ENCODE results near the gene ATP2C1.

Gene ATP2C1

GRCh38 chr3:130901463-130902204 lies 7.8 kb downstream of the ATP2C1 start:
- H2AK5ac ChIP-seq (ENCODE audit: low read depth, low read length), result no peak overlapping the region
- H3K4me1 ChIP-seq (ENCODE audit: control insufficient read depth in 2 of 2, insufficient read depth in 1 of 2, low read depth in 1 of 2, low read length in 2 of 2), result peaks cover 2 to 6% of the 10 kb centered on the region in 2 donors
- no peak overlapping the region for H3K9ac ChIP-seq (ENCODE audit: low read depth, low read length, poor library complexity)
- H3K9me3 ChIP-seq (replicated peaks in 1 of 2; ENCODE audit: control insufficient read depth in 2 of 2, insufficient read depth in 1 of 2, low read depth in 1 of 2, low read length in 2 of 2), result no peaks in the 10 kb centered on the region
- no peak overlapping the region for H2BK15ac ChIP-seq (ENCODE audit: low read length)
- H3K79me1 ChIP-seq (ENCODE audit: low read depth, low read length), result peaks cover 7% of the 10 kb centered on the region
- H3K36me3 ChIP-seq (replicated peaks in 1 of 2; ENCODE audit: control insufficient read depth in 2 of 2, insufficient read depth in 2 of 2, low read length in 2 of 2), result no peaks in the 10 kb centered on the region
- no peak overlapping the region for H3K14ac ChIP-seq (ENCODE audit: low read length)
- H3K27me3 ChIP-seq (ENCODE audit: control insufficient read depth in 3 of 3, insufficient read depth in 3 of 3, low read depth in 1 of 3, low read length in 3 of 3), result no peaks in the 10 kb centered on the region
- H3K4ac ChIP-seq (ENCODE audit: low read length), result no peak overlapping the region
- H4K8ac ChIP-seq (ENCODE audit: low read depth, low read length), result no peak overlapping the region
- H2BK12ac ChIP-seq (ENCODE audit: low read length), result no peak overlapping the region
- H2BK120ac ChIP-seq (ENCODE audit: low read depth, low read length), result no peak overlapping the region
- no peak overlapping the region for H3K4me2 ChIP-seq (ENCODE audit: insufficient read depth, low read length, poor library complexity, severe bottlenecking)
- no peak overlapping the region for H2BK5ac ChIP-seq (ENCODE audit: low read length)
- H2AFZ ChIP-seq (ENCODE audit: low read length), result no peak overlapping the region
- no peak overlapping the region for H3K27ac ChIP-seq (replicated peaks; ENCODE audit: low read length)
- no peak for DNase-seq (ENCODE audit: low spot score)
- H3K23ac ChIP-seq (ENCODE audit: low read depth, low read length, poor library complexity), result no peak overlapping the region
- H4K91ac ChIP-seq (ENCODE audit: low read depth, low read length, poor library complexity), result no peak overlapping the region
- no peak overlapping the region for H3K4me3 ChIP-seq (ENCODE audit: low read length in 2 of 2)
- no CpG with 5 or more reads among the region's 6 CpGs for WGBS, 2 donors (ENCODE audit: extremely low coverage in 2 of 2, insufficient read length in 2 of 2, insufficient replicate concordance in 1 of 2)
- no peak overlapping the region for H3K18ac ChIP-seq (ENCODE audit: low read length)

GRCh38 chr3:130903412-130903908 lies 9.6 kb downstream of the ATP2C1 start:
- H3K79me1 ChIP-seq (ENCODE audit: low read depth, low read length), result peaks cover 7% of the 10 kb centered on the region
- no CpG with 5 or more reads among the region's 1 CpG for WGBS, 2 donors (ENCODE audit: extremely low coverage in 2 of 2, insufficient read length in 2 of 2, insufficient replicate concordance in 1 of 2)
- H2BK5ac ChIP-seq (ENCODE audit: low read length), result no peak overlapping the region
- H2BK12ac ChIP-seq (ENCODE audit: low read length), result no peak overlapping the region
- no peak overlapping the region for H3K23ac ChIP-seq (ENCODE audit: low read depth, low read length, poor library complexity)
- H3K27ac ChIP-seq (replicated peaks; ENCODE audit: low read length), result no peak overlapping the region
- H4K8ac ChIP-seq (ENCODE audit: low read depth, low read length), result no peak overlapping the region
- H2BK120ac ChIP-seq (ENCODE audit: low read depth, low read length), result no peak overlapping the region
- no peak overlapping the region for H3K18ac ChIP-seq (ENCODE audit: low read length)
- H3K4me2 ChIP-seq (ENCODE audit: insufficient read depth, low read length, poor library complexity, severe bottlenecking), result no peak overlapping the region
- H2AK5ac ChIP-seq (ENCODE audit: low read depth, low read length), result no peak overlapping the region
- no peaks in the 10 kb centered on the region for H3K9me3 ChIP-seq (replicated peaks in 1 of 2; ENCODE audit: control insufficient read depth in 2 of 2, insufficient read depth in 1 of 2, low read depth in 1 of 2, low read length in 2 of 2)
- no peak overlapping the region for H3K4ac ChIP-seq (ENCODE audit: low read length)
- no peaks in the 10 kb centered on the region for H3K36me3 ChIP-seq (replicated peaks in 1 of 2; ENCODE audit: control insufficient read depth in 2 of 2, insufficient read depth in 2 of 2, low read length in 2 of 2)
- H3K4me1 ChIP-seq (ENCODE audit: control insufficient read depth in 2 of 2, insufficient read depth in 1 of 2, low read depth in 1 of 2, low read length in 2 of 2), result peaks cover 0 to 5% of the 10 kb centered on the region in 2 donors
- no peak for DNase-seq (ENCODE audit: low spot score)
- no peak overlapping the region for H2AFZ ChIP-seq (ENCODE audit: low read length)
- H3K14ac ChIP-seq (ENCODE audit: low read length), result no peak overlapping the region
- H3K27me3 ChIP-seq (ENCODE audit: control insufficient read depth in 3 of 3, insufficient read depth in 3 of 3, low read depth in 1 of 3, low read length in 3 of 3), result no peaks in the 10 kb centered on the region
- no peak overlapping the region for H3K9ac ChIP-seq (ENCODE audit: low read depth, low read length, poor library complexity)
- H4K91ac ChIP-seq (ENCODE audit: low read depth, low read length, poor library complexity), result no peak overlapping the region
- no peak overlapping the region for H2BK15ac ChIP-seq (ENCODE audit: low read length)
- H3K4me3 ChIP-seq (ENCODE audit: low read length in 2 of 2), result no peak overlapping the region

DNA sequence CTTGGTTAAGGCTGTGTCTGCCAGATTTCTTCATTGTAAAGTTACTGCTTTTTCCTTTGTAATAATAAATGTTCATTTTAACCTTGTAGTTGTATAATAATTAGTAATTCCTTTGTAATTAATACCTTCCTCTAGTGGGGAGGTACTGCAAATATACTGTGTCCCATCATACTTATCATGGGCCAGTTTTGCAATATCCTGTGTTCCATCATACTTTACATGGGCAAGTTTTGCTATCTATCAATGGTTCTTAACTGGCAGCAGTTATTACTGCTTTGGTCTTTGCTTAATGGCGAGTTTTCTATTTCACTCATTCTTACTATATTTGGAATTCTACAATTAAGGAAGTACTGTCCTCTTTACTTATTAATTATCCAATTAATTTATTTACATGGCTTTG lies 10.6 kb downstream of the ATP2C1 start:
- Histone ChIP-seq H2BK5ac (ENCODE audit: low read length) (no peak overlapping the region), H3K4me3 (ENCODE audit: low read length in 2 of 2) (no peak overlapping the region), H2BK15ac (ENCODE audit: low read length) (no peak overlapping the region), H2BK12ac (ENCODE audit: low read length) (no peak overlapping the region), H3K18ac (ENCODE audit: low read length) (no peak overlapping the region), H3K36me3 (replicated peaks in 1 of 2; ENCODE audit: control insufficient read depth in 2 of 2, insufficient read depth in 2 of 2, low read length in 2 of 2) (no peaks in the 10 kb centered on the region), H3K4me1 (ENCODE audit: control insufficient read depth in 2 of 2, insufficient read depth in 1 of 2, low read depth in 1 of 2, low read length in 2 of 2) (no peaks in the 10 kb centered on the region), H3K23ac (ENCODE audit: low read depth, low read length, poor library complexity) (no peak overlapping the region), H2AFZ (ENCODE audit: low read length) (no peak overlapping the region), H4K8ac (ENCODE audit: low read depth, low read length) (no peak overlapping the region), H3K27me3 (ENCODE audit: control insufficient read depth in 3 of 3, insufficient read depth in 3 of 3, low read depth in 1 of 3, low read length in 3 of 3) (no peaks in the 10 kb centered on the region), H2BK120ac (ENCODE audit: low read depth, low read length) (no peak overlapping the region), H3K9ac (ENCODE audit: low read depth, low read length, poor library complexity) (no peak overlapping the region), H3K79me1 (ENCODE audit: low read depth, low read length) (peaks cover 7% of the 10 kb centered on the region), H3K4ac (ENCODE audit: low read length) (no peak overlapping the region), H4K91ac (ENCODE audit: low read depth, low read length, poor library complexity) (no peak overlapping the region), H2AK5ac (ENCODE audit: low read depth, low read length) (no peak overlapping the region), H3K4me2 (ENCODE audit: insufficient read depth, low read length, poor library complexity, severe bottlenecking) (no peak overlapping the region), H3K9me3 (replicated peaks in 1 of 2; ENCODE audit: control insufficient read depth in 2 of 2, insufficient read depth in 1 of 2, low read depth in 1 of 2, low read length in 2 of 2) (no peaks in the 10 kb centered on the region), H3K27ac (replicated peaks; ENCODE audit: low read length) (no peak overlapping the region), H3K14ac (ENCODE audit: low read length) (no peak overlapping the region)
- WGBS, 2 donors (ENCODE audit: extremely low coverage in 2 of 2, insufficient read length in 2 of 2, insufficient replicate concordance in 1 of 2), result no CpG with 5 or more reads among the region's 1 CpG
- DNase-seq (ENCODE audit: low spot score), result no peak

GRCh38 chr3:130905551-130905950 lies 11.7 kb downstream of the ATP2C1 start:
- WGBS, 2 donors (ENCODE audit: extremely low coverage in 2 of 2, insufficient read length in 2 of 2, insufficient replicate concordance in 1 of 2), result no CpG with 5 or more reads among the region's 1 CpG
- DNase-seq (ENCODE audit: low spot score), result no peak
- H3K27me3 ChIP-seq (ENCODE audit: control insufficient read depth in 3 of 3, insufficient read depth in 3 of 3, low read depth in 1 of 3, low read length in 3 of 3), result no peaks in the 10 kb centered on the region

More at GRCh38 chr3:130905551-130905950, 11.7 kb downstream of the ATP2C1 start:
- Histone ChIP-seq H2AK5ac (ENCODE audit: low read depth, low read length) (no peak overlapping the region), H2BK15ac (ENCODE audit: low read length) (no peak overlapping the region), H3K4me3 (ENCODE audit: low read length in 2 of 2) (no peak overlapping the region), H2BK12ac (ENCODE audit: low read length) (no peak overlapping the region), H3K4me2 (ENCODE audit: insufficient read depth, low read length, poor library complexity, severe bottlenecking) (no peak overlapping the region), H4K91ac (ENCODE audit: low read depth, low read length, poor library complexity) (no peak overlapping the region), H2BK120ac (ENCODE audit: low read depth, low read length) (no peak overlapping the region), H3K9me3 (replicated peaks in 1 of 2; ENCODE audit: control insufficient read depth in 2 of 2, insufficient read depth in 1 of 2, low read depth in 1 of 2, low read length in 2 of 2) (no peaks in the 10 kb centered on the region), H4K8ac (ENCODE audit: low read depth, low read length) (no peak overlapping the region), H3K18ac (ENCODE audit: low read length) (no peak overlapping the region), H3K9ac (ENCODE audit: low read depth, low read length, poor library complexity) (no peak overlapping the region), H2AFZ (ENCODE audit: low read length) (no peak overlapping the region), H3K27ac (replicated peaks; ENCODE audit: low read length) (no peak overlapping the region), H3K4me1 (ENCODE audit: control insufficient read depth in 2 of 2, insufficient read depth in 1 of 2, low read depth in 1 of 2, low read length in 2 of 2) (no peaks in the 10 kb centered on the region), H3K14ac (ENCODE audit: low read length) (no peak overlapping the region), H3K4ac (ENCODE audit: low read length) (no peak overlapping the region), H3K36me3 (replicated peaks in 1 of 2; ENCODE audit: control insufficient read depth in 2 of 2, insufficient read depth in 2 of 2, low read length in 2 of 2) (no peaks in the 10 kb centered on the region), H3K79me1 (ENCODE audit: low read depth, low read length) (peaks cover 7% of the 10 kb centered on the region), H2BK5ac (ENCODE audit: low read length) (no peak overlapping the region), H3K23ac (ENCODE audit: low read depth, low read length, poor library complexity) (no peak overlapping the region)

All from neuronal stem cell (in vitro differentiated cells).